GM13976 (cell line): ENCODE results near the gene TMEM14C.
"Not testable (repeated sequence)": the region's sequence is repeated elsewhere in the genome, so short reads cannot be mapped to it uniquely, and the experiment has no call there.

Experiments used
- DNase-seq: peaks from one replicate; pipeline ENCODE4 v3.0.0; 2012; ENCODE audit warnings: low spot score
- CTCF ChIP-seq: IDR thresholded peaks from 2 replicates; pipeline ENCODE4 v1.5.1; 2012; ENCODE audit warnings: borderline replicate concordance, mild to moderate bottlenecking; ENCODE audit not compliant: insufficient read depth; ENCODE audit errors: extremely low read depth, missing control alignments, control extremely low read depth
- in situ Hi-C: fragments of 300-500 bp; cut with MboI; formaldehyde crosslinking; loops from one replicate; pipeline ENCODE4 v1.12.0; 2022; ENCODE audit warnings: low sequenced_read_pairs, mixed read lengths, inconsistent platforms; ENCODE audit not compliant: unreplicated experiment

TMEM14C gene

GRCh38 chr6:10745116-10745515, 22.2 kb downstream of the TMEM14C start:
- TF ChIP-seq CTCF = no peak
- in situ Hi-C loops = no loop called here
- DNase-seq = no peak

GRCh38 chr6:10746915-10747250, 24.0 kb downstream of the TMEM14C start:
- no peak for DNase-seq
- no peak for TF ChIP-seq CTCF
- in situ Hi-C loops = no loop called here

- TF ChIP-seq CTCF = no peak
- in situ Hi-C loops = no loop called here
- peak; percentile 100 for DNase-seq
Observed at GRCh38 chr6:10747251-10747972, 24.5 kb downstream of the TMEM14C start, which contains the start of gene TMEM14B. TMEM14B (plus strand) TSS chr6:10747805; CDS start chr6:10749246, 1,441 bp downstream.

- DNase-seq = no peak
- TF ChIP-seq CTCF = no peak
- in situ Hi-C loops = no loop called here
Observed at GRCh38 chr6:10749734-10750133, 26.9 kb downstream of the TMEM14C start.

GRCh38 chr6:10750568-10750967, 27.7 kb downstream of the TMEM14C start:
- in situ Hi-C loops, DNase-seq: not testable (repeated sequence)

GRCh38 chr6:10751757-10752156, 28.9 kb downstream of the TMEM14C start:
- in situ Hi-C loops, DNase-seq: not testable (repeated sequence)

- DNase-seq = no peak
- in situ Hi-C loops = no loop called here
- no peak for TF ChIP-seq CTCF
Observed at GRCh38 chr6:10756085-10756484, 33.2 kb downstream of the TMEM14C start.

- DNase-seq = no peak
Observed at GRCh38 chr6:10759312-10759839, 36.5 kb downstream of the TMEM14C start.

More at GRCh38 chr6:10759312-10759839, 36.5 kb downstream of the TMEM14C start:
- in situ Hi-C loops = no loop called here
- peak; percentile 28 for TF ChIP-seq CTCF
